ENCODE data around the gene RNASET2.

GRCh38 chr6:166927240-166927934, 29.0 kb downstream of the RNASET2 start:
- TF ChIP-seq CTCF (IDR thresholded peaks at IDR 0.05): no peak
- TF ChIP-seq POLR2A (IDR thresholded peaks at IDR 0.05): no peak
- TF ChIP-seq EP300 (IDR thresholded peaks at IDR 0.05): no peak
